Measurements from ENCODE around the gene TTC17.

- peak; percentile 50 for TF ChIP-seq CTCF (IDR thresholded peaks at IDR 0.05; ENCODE audit: low read depth, low read length)
- peak; percentile 65 for TF ChIP-seq POLR2A (IDR thresholded peaks at IDR 0.05; ENCODE audit: extremely low read depth, insufficient read length)
- TF ChIP-seq MAX (IDR thresholded peaks at IDR 0.05; ENCODE audit: low read depth, low read length), result peak; percentile 35; the same call in 1 of the 2 replicates
Measured at GRCh38 chr11:43311791-43312607, 46.7 kb upstream of the TTC17 start, which contains the start of gene API5.

All from NB4 (cell line).